ENCODE data around the gene CC2D2B. TPM values are rescaled to one million over a fixed set of nuclear protein-coding genes. Genes with fewer than 3 reads are reported as not detected.

The CC2D2B gene, protein sequence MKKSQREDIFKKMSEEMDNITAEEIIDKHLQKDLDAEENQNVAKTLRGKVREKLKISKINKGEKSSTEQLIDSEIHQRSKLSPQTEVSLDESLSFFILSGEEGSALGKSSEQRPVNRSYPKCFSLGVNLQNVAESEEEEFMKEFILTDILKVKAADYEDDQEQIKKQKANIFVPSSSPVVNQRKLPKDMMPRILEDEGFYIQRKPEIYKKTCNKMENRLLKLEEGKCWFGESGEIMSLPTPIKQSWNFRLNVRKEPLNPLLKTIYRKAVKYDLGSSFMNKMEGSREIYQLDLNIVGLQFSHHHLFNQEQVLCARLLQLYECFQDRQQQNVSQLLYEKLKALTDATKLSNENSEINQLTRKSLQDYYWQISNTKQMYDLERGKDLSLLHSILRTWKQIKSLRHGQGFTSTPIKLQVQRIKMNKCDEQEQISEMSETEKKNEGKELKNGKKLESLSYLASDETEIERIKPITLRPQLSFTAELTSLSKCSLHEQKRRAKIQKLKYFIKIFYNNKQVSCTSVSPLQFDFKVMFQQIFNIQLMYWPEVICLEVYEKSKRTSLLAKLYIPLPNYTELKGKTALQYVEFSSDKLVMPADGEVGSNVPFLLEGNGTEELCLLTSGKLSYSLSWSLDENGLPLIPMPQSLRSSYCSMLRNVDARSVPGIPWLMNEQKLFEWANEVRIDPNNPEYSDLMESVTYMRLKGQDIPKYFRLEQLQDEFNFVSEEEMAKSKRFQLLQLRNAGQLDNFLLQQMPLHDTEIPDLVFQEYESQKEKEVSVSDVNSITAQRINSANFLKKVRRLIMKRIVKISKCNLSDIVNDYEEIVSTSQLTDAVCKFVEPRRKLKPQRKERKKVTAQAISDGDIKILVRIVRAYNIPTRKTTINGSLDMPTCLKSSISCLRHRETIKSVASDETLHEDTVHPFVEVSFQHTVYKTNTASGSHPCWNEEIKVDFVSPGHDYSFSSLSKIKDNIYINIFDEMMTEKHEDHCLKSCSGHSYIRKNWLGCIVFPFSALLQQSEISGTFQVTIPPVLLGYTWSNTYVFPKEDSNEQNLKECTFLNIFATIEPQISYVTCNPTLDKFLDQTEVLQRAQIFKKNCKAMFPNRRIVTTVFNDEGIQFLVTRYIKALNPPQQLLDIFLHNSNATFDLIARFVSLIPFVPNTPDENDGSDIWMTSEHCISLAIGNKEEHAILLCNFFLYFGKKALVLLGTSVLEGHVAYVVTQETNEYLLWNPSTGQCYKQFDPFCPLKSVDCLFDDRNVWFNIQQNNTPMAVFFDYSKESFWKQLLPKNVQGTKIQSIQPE (N-terminal part only)
- total RNA-seq (2014; rRNA removed; shearing (Covaris generic)) (0.24 TPM in 1 of 2 replicates, not detected in the other), polyA plus RNA-seq (2016; fragmentation: Nextera tagmentation; extraction: Ambion mirVana) (0.80 and 0.92 TPM in 2 replicates)
- long read RNA-seq: 0 reads

DNA sequence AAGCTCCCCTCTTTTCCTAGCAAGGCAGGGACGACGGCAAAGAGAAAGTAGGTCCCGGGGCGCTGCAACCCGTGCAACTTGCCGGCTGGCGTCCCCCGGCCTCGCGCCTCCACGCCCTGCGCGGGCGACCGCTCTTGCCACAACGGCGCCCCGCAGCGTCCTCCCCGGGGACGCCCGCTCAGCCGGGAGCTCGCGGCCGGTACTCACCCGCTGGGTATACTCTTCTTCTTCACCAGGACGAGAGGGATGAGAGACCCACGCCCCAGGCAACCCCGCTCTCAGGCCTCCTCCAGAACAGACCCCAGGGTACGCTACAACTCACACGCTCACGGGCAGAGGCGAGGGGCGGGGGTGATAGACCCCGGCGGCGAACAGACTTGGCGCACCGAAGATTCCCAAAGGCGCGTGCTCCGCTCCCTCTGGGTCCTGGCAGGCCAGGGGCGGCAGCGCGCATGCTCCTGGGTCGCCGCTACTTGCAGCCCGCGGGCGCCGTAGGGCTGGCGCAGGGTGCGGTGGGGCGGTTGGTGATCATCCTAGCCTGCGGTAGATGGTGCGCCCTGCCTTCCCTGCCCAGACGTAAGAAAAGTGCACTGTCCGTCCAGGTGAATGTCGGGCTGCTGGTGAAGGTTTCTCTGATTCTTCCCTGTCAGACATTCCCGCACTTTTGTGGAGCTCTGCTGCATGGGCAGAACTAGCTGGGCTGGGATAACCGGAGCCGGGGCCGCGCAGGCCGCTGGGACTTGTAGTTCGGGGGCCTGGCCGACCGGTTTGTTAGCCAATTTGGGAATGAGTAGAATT lies at the start of gene CC2D2B:
Gene CC2D2B, plus strand, starts transcription at position 520 of the 798 bp plus-strand sequence. CDS start 3,349 bp downstream, outside the sequence.
- TF ChIP-seq, protein P1, sequence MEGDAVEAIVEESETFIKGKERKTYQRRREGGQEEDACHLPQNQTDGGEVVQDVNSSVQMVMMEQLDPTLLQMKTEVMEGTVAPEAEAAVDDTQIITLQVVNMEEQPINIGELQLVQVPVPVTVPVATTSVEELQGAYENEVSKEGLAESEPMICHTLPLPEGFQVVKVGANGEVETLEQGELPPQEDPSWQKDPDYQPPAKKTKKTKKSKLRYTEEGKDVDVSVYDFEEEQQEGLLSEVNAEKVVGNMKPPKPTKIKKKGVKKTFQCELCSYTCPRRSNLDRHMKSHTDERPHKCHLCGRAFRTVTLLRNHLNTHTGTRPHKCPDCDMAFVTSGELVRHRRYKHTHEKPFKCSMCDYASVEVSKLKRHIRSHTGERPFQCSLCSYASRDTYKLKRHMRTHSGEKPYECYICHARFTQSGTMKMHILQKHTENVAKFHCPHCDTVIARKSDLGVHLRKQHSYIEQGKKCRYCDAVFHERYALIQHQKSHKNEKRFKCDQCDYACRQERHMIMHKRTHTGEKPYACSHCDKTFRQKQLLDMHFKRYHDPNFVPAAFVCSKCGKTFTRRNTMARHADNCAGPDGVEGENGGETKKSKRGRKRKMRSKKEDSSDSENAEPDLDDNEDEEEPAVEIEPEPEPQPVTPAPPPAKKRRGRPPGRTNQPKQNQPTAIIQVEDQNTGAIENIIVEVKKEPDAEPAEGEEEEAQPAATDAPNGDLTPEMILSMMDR (conservative IDR thresholded peaks at IDR 0.05; ENCODE audit: low read depth in 2 of 2): no peak
- TF ChIP-seq, protein P2, sequence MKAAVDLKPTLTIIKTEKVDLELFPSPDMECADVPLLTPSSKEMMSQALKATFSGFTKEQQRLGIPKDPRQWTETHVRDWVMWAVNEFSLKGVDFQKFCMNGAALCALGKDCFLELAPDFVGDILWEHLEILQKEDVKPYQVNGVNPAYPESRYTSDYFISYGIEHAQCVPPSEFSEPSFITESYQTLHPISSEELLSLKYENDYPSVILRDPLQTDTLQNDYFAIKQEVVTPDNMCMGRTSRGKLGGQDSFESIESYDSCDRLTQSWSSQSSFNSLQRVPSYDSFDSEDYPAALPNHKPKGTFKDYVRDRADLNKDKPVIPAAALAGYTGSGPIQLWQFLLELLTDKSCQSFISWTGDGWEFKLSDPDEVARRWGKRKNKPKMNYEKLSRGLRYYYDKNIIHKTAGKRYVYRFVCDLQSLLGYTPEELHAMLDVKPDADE (IDR thresholded peaks at IDR 0.05): peak; percentile 67
- TF ChIP-seq STAT1 (IDR thresholded peaks at IDR 0.05; ENCODE audit: unreplicated experiment) (no peak), EZH2 (IDR thresholded peaks at IDR 0.05; ENCODE audit: low read depth, unreplicated experiment) (no peak), POLR2AphosphoS5 (IDR thresholded peaks at IDR 0.05; ENCODE audit: low read depth) (peak; percentile 90), ZNF331 (CRISPR knock-in tag; IDR thresholded peaks at IDR 0.05; ENCODE audit: low read depth) (no peak), ZNF114 (CRISPR knock-in tag; IDR thresholded peaks at IDR 0.05) (no peak)
- Histone ChIP-seq H3K27me3 (ENCODE audit: insufficient read depth) (no peaks in the 10 kb centered on the region), H2AFZ (peak within 1 kb of the TSS; percentile 83), H3K27ac (ENCODE audit: low read depth) (no peak within 1 kb of the TSS), H3K4me1 (ENCODE audit: insufficient read depth) (no peaks in the 10 kb centered on the region), H3K36me3 (ENCODE audit: insufficient read depth) (peaks cover under 1% of the 10 kb centered on the region; the same call in 1 of the 2 replicates), H3K79me2 (replicated peaks; ENCODE audit: insufficient read depth) (peaks cover 7% of the 10 kb centered on the region; the same call in 1 of the 2 replicates), H3K9me2 (ENCODE audit: insufficient read depth) (no peaks in the 10 kb centered on the region), H3F3A (replicated peaks; ENCODE audit: low read depth) (no peaks in the 10 kb centered on the region), H3K4me3 (peak within 1 kb of the TSS; percentile 67), H4K20me1 (replicated peaks; ENCODE audit: insufficient read depth) (peaks cover 13% of the 10 kb centered on the region; the same call in 1 of the 2 replicates), H3K4me2 (peak within 1 kb of the TSS; percentile 82)
- peak; percentile 97 for ATAC-seq
- no peaks in the 10 kb centered on the region; the same call in 2 of the 3 replicates for H3K9me3 Mint-ChIP-seq
- H3K4me3 Mint-ChIP-seq: peak within 1 kb of the TSS; percentile 91
- peaks cover 7% of the 10 kb centered on the region for H3K27me3 Mint-ChIP-seq (ENCODE audit: insufficient read depth, low read depth, poor library complexity)
- H3K36me3 Mint-ChIP-seq (ENCODE audit: low read depth): peaks cover 9% of the 10 kb centered on the region
- H3K4me1 Mint-ChIP-seq: peaks cover 7% of the 10 kb centered on the region
- peak within 1 kb of the TSS; percentile 89; the same call in 1 of the 2 replicates for H3K27ac Mint-ChIP-seq
- peak; percentile 92 for DNase-seq (ENCODE audit: low spot score)

Measured in GM23338 (cell line).